OCI-LY3 (cell line): ENCODE data around the gene ADGRG2.

Experiments
- EZH2phosphoT487 ChIP-seq: fragments of 200-600 bp; shearing (Covaris generic); IDR thresholded peaks from 2 replicates; pipeline ENCODE4 v1.6.1; 2018; ENCODE audit warnings: antibody characterized with exemption, mixed run types, low read depth
- TF ChIP-seq, protein P1 (sequence below): fragments of 200-600, 300-600 bp; sonication (generic); IDR thresholded peaks from 2 replicates; pipeline ENCODE4 v1.5.1; 2014; ENCODE audit warnings: antibody characterized with exemption, low read length, low read depth

DNA sequence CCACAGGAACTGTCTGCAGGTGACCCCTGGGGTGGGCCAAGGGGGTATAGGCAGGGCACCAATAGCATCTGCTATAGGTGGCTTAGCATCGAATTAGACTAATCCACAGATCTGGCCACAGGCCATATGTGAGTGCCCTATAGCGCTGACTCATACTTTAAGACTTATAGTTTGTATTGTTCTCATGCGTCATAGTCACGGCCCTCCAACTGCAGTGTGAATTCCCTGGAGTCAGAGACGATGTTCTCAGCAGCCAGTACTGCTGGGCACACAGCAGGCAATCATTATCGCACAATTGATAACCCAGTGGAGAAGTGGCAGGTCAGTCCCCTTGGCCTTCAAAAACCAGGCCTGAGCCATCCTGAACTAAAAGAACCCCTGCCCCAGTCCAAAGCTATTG is 58.1 kb downstream of the ADGRG2 start:
- TF ChIP-seq, protein P1, sequence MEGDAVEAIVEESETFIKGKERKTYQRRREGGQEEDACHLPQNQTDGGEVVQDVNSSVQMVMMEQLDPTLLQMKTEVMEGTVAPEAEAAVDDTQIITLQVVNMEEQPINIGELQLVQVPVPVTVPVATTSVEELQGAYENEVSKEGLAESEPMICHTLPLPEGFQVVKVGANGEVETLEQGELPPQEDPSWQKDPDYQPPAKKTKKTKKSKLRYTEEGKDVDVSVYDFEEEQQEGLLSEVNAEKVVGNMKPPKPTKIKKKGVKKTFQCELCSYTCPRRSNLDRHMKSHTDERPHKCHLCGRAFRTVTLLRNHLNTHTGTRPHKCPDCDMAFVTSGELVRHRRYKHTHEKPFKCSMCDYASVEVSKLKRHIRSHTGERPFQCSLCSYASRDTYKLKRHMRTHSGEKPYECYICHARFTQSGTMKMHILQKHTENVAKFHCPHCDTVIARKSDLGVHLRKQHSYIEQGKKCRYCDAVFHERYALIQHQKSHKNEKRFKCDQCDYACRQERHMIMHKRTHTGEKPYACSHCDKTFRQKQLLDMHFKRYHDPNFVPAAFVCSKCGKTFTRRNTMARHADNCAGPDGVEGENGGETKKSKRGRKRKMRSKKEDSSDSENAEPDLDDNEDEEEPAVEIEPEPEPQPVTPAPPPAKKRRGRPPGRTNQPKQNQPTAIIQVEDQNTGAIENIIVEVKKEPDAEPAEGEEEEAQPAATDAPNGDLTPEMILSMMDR: no peak
- TF ChIP-seq EZH2phosphoT487: no peak
